Smooth muscle cell (in vitro differentiated cells): Measurements from ENCODE around the gene LRRC18. TPM values are rescaled to one million over a fixed set of nuclear protein-coding genes. Genes with fewer than 3 reads are reported as not detected.

Experiments
- DNase-seq: peaks from one replicate; lab custom pipeline; 2025; ENCODE audit not compliant: unreplicated experiment; lab: John Stamatoyannopoulos, UW
- H2AFZ ChIP-seq: fragments of 200-600 bp; sonication (generic); 2 replicates; pipeline ENCODE4 v1.6.0; 2016; ENCODE audit warnings: antibody characterized with exemption, low read depth, mild to moderate bottlenecking
- H3F3A ChIP-seq: fragments of 200-600 bp; sonication (generic); 2 replicates; pipeline ENCODE4 v1.6.0; 2017; ENCODE audit warnings: antibody characterized with exemption, low read depth
- H3K27ac ChIP-seq: fragments of 200-600 bp; sonication (generic); 2 replicates; pipeline ENCODE4 v1.5.1; 2016; ENCODE audit warnings: low read depth, mild to moderate bottlenecking
- H3K27me3 ChIP-seq: fragments of 200-600 bp; sonication (generic); 2 replicates; pipeline ENCODE4 v1.6.1; 2016; ENCODE audit warnings: low read depth, mild to moderate bottlenecking
- H3K36me3 ChIP-seq: fragments of 200-600 bp; sonication (generic); 2 replicates; pipeline ENCODE4 v1.5.1; 2016; ENCODE audit warnings: low read depth
- H3K4me1 ChIP-seq: fragments of 200-600 bp; sonication (generic); 2 replicates; pipeline ENCODE4 v1.5.1; 2016; ENCODE audit warnings: low read depth
- H3K4me2 ChIP-seq: fragments of 200-600 bp; sonication (generic); 2 replicates; pipeline ENCODE4 v1.6.0; 2016; ENCODE audit warnings: mild to moderate bottlenecking
- H3K4me3 ChIP-seq: fragments of 200-600 bp; sonication (generic); 2 replicates; pipeline ENCODE4 v1.5.1; 2016; ENCODE audit warnings: mild to moderate bottlenecking
- H3K79me2 ChIP-seq: fragments of 200-600 bp; sonication (generic); 2 replicates; pipeline ENCODE4 v1.6.0; 2016; ENCODE audit warnings: low read depth, mild to moderate bottlenecking
- H3K9ac ChIP-seq: fragments of 200-600 bp; sonication (generic); 2 replicates; pipeline ENCODE4 v1.6.0; 2016; ENCODE audit warnings: low read depth
- H3K9me3 ChIP-seq: fragments of 200-600 bp; sonication (generic); replicated peaks from 2 replicates; pipeline ENCODE4 v1.5.1; 2016; ENCODE audit warnings: low read depth
- H4K20me1 ChIP-seq: fragments of 200-600 bp; sonication (generic); 2 replicates; pipeline ENCODE4 v1.6.0; 2016; ENCODE audit warnings: low read depth
- WGBS: methylation state at CpG from one replicate; pipeline ENCODE4 v1.1.7; 2016; ENCODE audit warnings: low lambda C conversion rate; 5-methylcytosine and 5-hydroxymethylcytosine counted together
- polyA plus RNA-seq: library from polyadenylated mRNA; unstranded; fragments of >200 nt; fragmentation: Nextera tagmentation; extraction: Ambion mirVana; gene quantifications from 2 replicates; pipeline ENCODE4 v1.2.1, GENCODE V29; 2016
- total RNA-seq: library from RNA; depleted of rRNA; stranded (reverse); fragments of >200 nt; gene quantifications from 2 replicates; pipeline ENCODE4 v1.2.3, GENCODE V29; 2014
- TF ChIP-seq, protein P1 (sequence below): fragments of 200-600 bp; sonication (generic); IDR thresholded peaks from 2 replicates; pipeline ENCODE4 v1.5.1; 2017; ENCODE audit warnings: borderline replicate concordance, mild to moderate bottlenecking, antibody characterized with exemption; ENCODE audit not compliant: insufficient read depth, poor library complexity, severe bottlenecking

LRRC18 gene
- total and polyA plus RNA-seq, 2 experiments from 2014 or later: not detected

DNA sequence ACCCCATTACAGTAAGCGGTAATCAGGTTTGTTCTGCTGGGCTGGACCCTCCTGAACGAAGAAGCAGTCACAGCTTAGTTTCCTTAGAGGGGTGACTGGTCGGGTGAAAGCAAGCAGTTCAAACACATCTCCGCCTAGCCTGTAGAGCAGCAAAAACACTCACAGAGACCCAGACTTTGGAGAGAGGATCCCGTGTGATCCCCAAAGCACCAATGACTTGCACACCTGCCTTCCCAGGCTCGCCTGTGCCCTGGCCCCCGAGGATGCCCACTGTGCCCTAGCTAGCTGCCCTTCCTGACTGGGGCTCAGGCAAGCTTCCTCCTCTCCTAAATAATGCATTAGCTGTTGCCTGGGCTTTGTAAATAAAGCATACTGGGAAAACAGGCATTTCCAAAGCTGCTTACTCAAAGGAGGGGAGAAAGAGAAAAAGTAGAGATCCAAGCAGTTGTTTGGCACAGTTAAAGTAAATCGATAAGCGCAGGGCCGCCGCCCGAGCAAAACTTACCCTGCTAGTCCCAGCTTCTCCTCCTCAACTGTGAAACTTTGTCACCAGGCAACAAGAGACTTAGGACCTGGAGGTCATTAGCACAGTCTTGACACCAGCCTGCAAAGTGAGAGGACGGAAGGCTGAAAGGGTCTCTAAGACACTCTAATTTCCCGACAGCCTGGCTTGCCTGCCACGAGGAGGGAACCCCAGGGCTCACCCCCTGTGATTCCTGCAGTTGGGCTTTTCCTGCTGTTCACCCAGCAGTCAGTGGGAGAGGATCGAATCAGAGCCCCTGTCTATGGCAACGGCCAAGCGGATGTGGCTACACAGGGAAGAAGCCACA, 4.8 kb downstream of the LRRC18 start:
- H3K27me3 ChIP-seq: no peaks in the 10 kb centered on the region
- no peak overlapping the region for H3K4me2 ChIP-seq
- DNase-seq: no peak
- 79% methylated on average over 18 of the region's 18 CpGs for WGBS
- H3K9me3 ChIP-seq: no peaks in the 10 kb centered on the region
- TF ChIP-seq, protein P1, sequence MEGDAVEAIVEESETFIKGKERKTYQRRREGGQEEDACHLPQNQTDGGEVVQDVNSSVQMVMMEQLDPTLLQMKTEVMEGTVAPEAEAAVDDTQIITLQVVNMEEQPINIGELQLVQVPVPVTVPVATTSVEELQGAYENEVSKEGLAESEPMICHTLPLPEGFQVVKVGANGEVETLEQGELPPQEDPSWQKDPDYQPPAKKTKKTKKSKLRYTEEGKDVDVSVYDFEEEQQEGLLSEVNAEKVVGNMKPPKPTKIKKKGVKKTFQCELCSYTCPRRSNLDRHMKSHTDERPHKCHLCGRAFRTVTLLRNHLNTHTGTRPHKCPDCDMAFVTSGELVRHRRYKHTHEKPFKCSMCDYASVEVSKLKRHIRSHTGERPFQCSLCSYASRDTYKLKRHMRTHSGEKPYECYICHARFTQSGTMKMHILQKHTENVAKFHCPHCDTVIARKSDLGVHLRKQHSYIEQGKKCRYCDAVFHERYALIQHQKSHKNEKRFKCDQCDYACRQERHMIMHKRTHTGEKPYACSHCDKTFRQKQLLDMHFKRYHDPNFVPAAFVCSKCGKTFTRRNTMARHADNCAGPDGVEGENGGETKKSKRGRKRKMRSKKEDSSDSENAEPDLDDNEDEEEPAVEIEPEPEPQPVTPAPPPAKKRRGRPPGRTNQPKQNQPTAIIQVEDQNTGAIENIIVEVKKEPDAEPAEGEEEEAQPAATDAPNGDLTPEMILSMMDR: no peak
- no peaks in the 10 kb centered on the region for H3K36me3 ChIP-seq
- no peaks in the 10 kb centered on the region for H3K79me2 ChIP-seq
- no peak overlapping the region for H2AFZ ChIP-seq
- H3F3A ChIP-seq: no peaks in the 10 kb centered on the region
- H3K4me3 ChIP-seq: no peak overlapping the region
- H3K27ac ChIP-seq: no peak overlapping the region
- no peak overlapping the region for H3K9ac ChIP-seq
- H4K20me1 ChIP-seq: no peaks in the 10 kb centered on the region
- no peaks in the 10 kb centered on the region for H3K4me1 ChIP-seq

DNA sequence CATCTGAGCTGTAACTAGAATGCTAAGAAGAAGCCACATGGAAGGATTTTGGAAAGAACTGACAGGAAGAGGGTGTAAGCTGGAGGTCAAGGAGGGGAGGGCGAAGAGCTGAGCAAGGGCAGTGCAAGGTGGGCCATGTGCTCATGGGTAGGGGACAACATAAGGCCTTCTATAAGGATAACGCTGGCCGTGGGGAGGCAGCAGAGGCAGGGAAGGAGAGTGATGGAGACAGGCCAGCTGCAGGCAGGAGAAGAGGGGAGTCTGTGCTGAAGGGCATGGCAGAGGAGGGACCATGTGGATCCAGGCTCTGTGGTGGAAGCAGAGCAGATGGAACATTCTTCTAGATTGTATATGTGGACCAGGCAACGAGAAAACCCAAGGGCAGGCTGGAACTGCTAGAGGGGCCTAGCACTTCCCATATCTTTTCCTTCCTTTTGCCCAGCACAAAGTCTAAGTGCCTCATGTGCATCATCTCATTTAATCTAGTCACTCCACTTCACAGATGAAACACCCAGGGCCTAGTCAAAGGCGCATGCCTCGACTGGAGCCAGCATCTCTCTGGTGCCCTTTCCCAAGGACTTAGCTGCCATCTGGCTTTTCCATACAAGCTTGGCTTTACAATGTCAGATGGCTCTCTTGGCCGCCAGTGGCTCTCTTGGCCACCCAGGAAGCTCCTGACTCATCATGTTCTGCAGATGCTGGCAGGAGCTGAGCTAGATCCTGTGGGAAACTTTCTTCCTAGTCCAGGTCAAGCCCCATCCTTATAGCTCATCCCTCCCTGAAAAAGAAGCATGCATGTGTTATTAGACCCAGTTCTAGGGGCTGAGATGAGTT, 6.6 kb downstream of the LRRC18 start:
- no peak for DNase-seq
- no peaks in the 10 kb centered on the region for H3K9me3 ChIP-seq
- no peaks in the 10 kb centered on the region for H3K4me1 ChIP-seq
- H3K27ac ChIP-seq: no peak overlapping the region
- no peak overlapping the region for H3K4me3 ChIP-seq
- H3F3A ChIP-seq: no peaks in the 10 kb centered on the region
- H2AFZ ChIP-seq: no peak overlapping the region
- 92% methylated on average over 7 of the region's 7 CpGs for WGBS
- H3K36me3 ChIP-seq: no peaks in the 10 kb centered on the region
- H3K4me2 ChIP-seq: no peak overlapping the region
- H3K27me3 ChIP-seq: no peaks in the 10 kb centered on the region
- H4K20me1 ChIP-seq: no peaks in the 10 kb centered on the region
- no peaks in the 10 kb centered on the region for H3K79me2 ChIP-seq
- TF ChIP-seq, protein P1: no peak
- H3K9ac ChIP-seq: no peak overlapping the region

DNA sequence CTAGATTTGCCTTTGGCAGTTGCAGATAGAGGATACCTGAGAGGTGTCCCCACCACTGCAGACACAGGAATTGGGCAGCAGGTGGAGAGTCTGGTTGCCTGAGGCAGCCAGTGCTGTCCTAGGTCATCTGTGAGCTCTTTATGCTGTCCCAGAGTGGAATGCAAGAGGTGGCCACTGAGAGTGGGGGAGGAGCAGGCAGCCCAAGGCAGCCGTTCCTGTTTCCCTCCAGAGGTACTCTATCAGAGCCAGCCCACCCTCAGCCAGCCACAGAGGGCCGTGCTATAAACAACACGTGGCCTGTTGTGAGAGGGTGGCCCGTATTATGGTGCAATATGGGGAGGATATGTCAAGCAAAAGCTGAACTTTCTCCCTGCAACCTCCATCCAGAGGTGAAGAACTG, 8.5 kb downstream of the LRRC18 start:
- WGBS: 36% methylated on average over 4 of the region's 4 CpGs
- DNase-seq: no peak
- Histone ChIP-seq H3K36me3 (no peaks in the 10 kb centered on the region), H3K4me3 (no peak overlapping the region), H3K9me3 (no peaks in the 10 kb centered on the region), H3K9ac (no peak overlapping the region), H3K27ac (no peak overlapping the region), H3K4me2 (no peak overlapping the region), H3F3A (no peaks in the 10 kb centered on the region), H2AFZ (no peak overlapping the region), H3K4me1 (no peaks in the 10 kb centered on the region), H3K79me2 (no peaks in the 10 kb centered on the region), H4K20me1 (no peaks in the 10 kb centered on the region), H3K27me3 (no peaks in the 10 kb centered on the region)
- TF ChIP-seq, protein P1: no peak
